ENCODE measurements around the gene CD27. TPM values are rescaled to one million over a fixed set of nuclear protein-coding genes. Genes with fewer than 3 reads are reported as not detected.

CD27 gene
- total RNA-seq, 1 experiment from 2014 or later = 0.23 TPM

- CTCF ChIA-PET = no interaction called here
- intact Hi-C loops (cut with micrococcal nuclease; ENCODE audit: unreplicated experiment) = no loop called here
- ATAC-seq (no peak), DNase-seq (ENCODE audit: low read depth, low spot score) (no peak)
- Histone ChIP-seq H3K27me3 (ENCODE audit: control insufficient read depth, insufficient read depth, low read length) (no peaks in the 10 kb centered on the region), H3K9me3 (ENCODE audit: control insufficient read depth, insufficient read depth, low read depth, low read length) (no peaks in the 10 kb centered on the region), H3K4me1 (ENCODE audit: control insufficient read depth, insufficient read depth, low read length) (no peaks in the 10 kb centered on the region; the same call in 1 of the 2 replicates), H3K27ac (ENCODE audit: low read length) (no peak overlapping the region), H3K4me3 (ENCODE audit: low read depth in 2 of 2, low read length in 2 of 2) (no peak overlapping the region), H3K36me3 (ENCODE audit: control insufficient read depth, insufficient read depth, low read length) (no peaks in the 10 kb centered on the region; the same call in 1 of the 2 replicates)
- no peak for TF ChIP-seq CTCF (IDR thresholded peaks at IDR 0.05)
- no peak for TF ChIP-seq SIN3A (IDR thresholded peaks at IDR 0.05; ENCODE audit: borderline replicate concordance, insufficient read depth, low read depth, low read length)
- no peak for TF ChIP-seq REST (IDR thresholded peaks at IDR 0.05; ENCODE audit: insufficient read depth in 1 of 2, low read depth in 2 of 2, low read length in 1 of 2)
- TF ChIP-seq TCF7L2 (IDR thresholded peaks at IDR 0.05; ENCODE audit: low read depth, low read length) = no peak
- TF ChIP-seq POLR2AphosphoS5 (IDR thresholded peaks at IDR 0.05; ENCODE audit: low read depth, low read length) = no peak
- in situ Hi-C loops (cut with HindIII; ENCODE audit: low pct_unique_long_range_greater_than_20kb, low sequenced_read_pairs) = no loop called here
- BruUV-seq (replicated peaks) = no TSS peak
- POLR2A ChIA-PET = no interaction called here
These were observed 18.5 kb downstream of the CD27 start for GRCh38 chr12:6463216-6463615.

GRCh38 chr12:6463858-6464257 is 19.1 kb downstream of the CD27 start:
- Histone ChIP-seq H3K9me3 (ENCODE audit: control insufficient read depth, insufficient read depth, low read depth, low read length) (no peaks in the 10 kb centered on the region), H3K27me3 (ENCODE audit: control insufficient read depth, insufficient read depth, low read length) (no peaks in the 10 kb centered on the region), H3K4me1 (ENCODE audit: control insufficient read depth, insufficient read depth, low read length) (peaks cover 3% of the 10 kb centered on the region; the same call in 1 of the 2 replicates), H3K27ac (ENCODE audit: low read length) (no peak overlapping the region), H3K4me3 (ENCODE audit: low read depth in 2 of 2, low read length in 2 of 2) (no peak overlapping the region), H3K36me3 (ENCODE audit: control insufficient read depth, insufficient read depth, low read length) (no peaks in the 10 kb centered on the region; the same call in 1 of the 2 replicates)
- DNase-seq (ENCODE audit: low read depth, low spot score) (no peak), ATAC-seq (no peak)
- POLR2A ChIA-PET = no interaction called here
- in situ Hi-C loops (cut with HindIII; ENCODE audit: low pct_unique_long_range_greater_than_20kb, low sequenced_read_pairs) (no loop called here), intact Hi-C loops (cut with micrococcal nuclease; ENCODE audit: unreplicated experiment) (no loop called here)
- CTCF ChIA-PET = interaction anchor here (0.5 kb wide), 1 partner anchor 161 kb away, joined by 6 read pairs; no protein-coding TSS in a partner anchor
- BruUV-seq (replicated peaks) = no TSS peak
- TF ChIP-seq REST (IDR thresholded peaks at IDR 0.05; ENCODE audit: insufficient read depth in 1 of 2, low read depth in 2 of 2, low read length in 1 of 2) = no peak
